A549 (cell line): ENCODE data around the gene ADK.

Experiments used
- BHLHE40 ChIP-seq: IDR thresholded peaks from 2 replicates; pipeline ENCODE4 v1.6.1; 2012; ENCODE audit warnings: low read depth, low read length, inconsistent platforms
- CBX8 ChIP-seq: fragments of 200-600 bp; sonication (generic); IDR thresholded peaks from 2 replicates; pipeline ENCODE4 v1.6.1; 2016
- CTCF ChIP-seq: fragments of >200 bp; sonication (Bioruptor Twin); formaldehyde crosslinking; IDR thresholded peaks from 3 replicates; pipeline ENCODE4 v1.5.1; 2016
- HOXA7 ChIP-seq: fragments of 250-450 bp; sonication (Bioruptor Pico); IDR thresholded peaks from 2 replicates; pipeline ENCODE4 v1.5.0; 2020; ENCODE audit warnings: mild to moderate bottlenecking, moderate library complexity
- PBX3 ChIP-seq: IDR thresholded peaks from 2 replicates; pipeline ENCODE4 v1.6.1; 2012
- PHF8 ChIP-seq: fragments of 200-600 bp; sonication (generic); IDR thresholded peaks from 2 replicates; pipeline ENCODE4 v1.6.1; 2016; ENCODE audit warnings: low read depth, mild to moderate bottlenecking, antibody characterized with exemption, moderate library complexity, borderline replicate concordance
- POLR2A ChIP-seq: IDR thresholded peaks from 2 replicates; pipeline ENCODE4 v1.6.1; 2012; ENCODE audit warnings: mild to moderate bottlenecking, low read length
- RCOR1 ChIP-seq: fragments of 150-350 bp; IDR thresholded peaks from 2 replicates; pipeline ENCODE4 v1.6.1; 2014; ENCODE audit warnings: antibody characterized with exemption, low read length, low read depth
- RFX5 ChIP-seq: fragments of 450-650 bp; IDR thresholded peaks from 2 replicates; pipeline ENCODE4 v1.7.1; 2014; ENCODE audit warnings: antibody characterized with exemption, mild to moderate bottlenecking, moderate library complexity
- TF ChIP-seq, protein P1 (sequence below): IDR thresholded peaks from 2 replicates; pipeline ENCODE4 v1.6.1; 2012
- TF ChIP-seq, protein P2 (sequence below): fragments of 450-650 bp; IDR thresholded peaks from 2 replicates; pipeline ENCODE4 v1.6.1; 2014; ENCODE audit warnings: antibody characterized with exemption
- TF ChIP-seq, protein P3 (sequence below): fragments of 150-350 bp; IDR thresholded peaks from 2 replicates; pipeline ENCODE4 v1.6.1; 2014; ENCODE audit warnings: low read depth, mild to moderate bottlenecking, low read length

DNA sequence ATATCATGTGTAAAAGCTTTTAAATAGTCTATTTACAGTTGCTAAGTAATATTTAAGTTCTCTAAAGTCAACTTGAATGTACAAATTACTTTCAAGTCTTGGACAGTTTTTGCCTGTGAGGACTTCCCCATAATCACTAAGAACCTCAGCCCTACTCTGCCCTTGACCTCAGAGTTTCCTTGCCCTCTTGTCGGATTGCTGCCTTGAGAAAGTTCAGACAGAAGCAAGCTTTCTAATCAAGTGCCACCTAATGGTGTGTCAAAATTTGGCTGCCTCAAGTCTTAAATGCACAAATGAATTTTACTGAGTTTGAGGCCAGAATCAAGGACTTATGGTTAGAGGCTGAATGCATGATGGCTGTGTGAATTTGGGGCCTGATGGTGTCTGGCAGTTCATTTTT is 587.0 kb downstream of the ADK start:
- TF ChIP-seq CTCF (no peak), PHF8 (no peak), BHLHE40 (no peak), POLR2A (no peak), RFX5 (no peak), RCOR1 (no peak), CBX8 (no peak), HOXA7 (CRISPR knock-in tag) (no peak), PBX3 (no peak)
- TF ChIP-seq, protein P1, sequence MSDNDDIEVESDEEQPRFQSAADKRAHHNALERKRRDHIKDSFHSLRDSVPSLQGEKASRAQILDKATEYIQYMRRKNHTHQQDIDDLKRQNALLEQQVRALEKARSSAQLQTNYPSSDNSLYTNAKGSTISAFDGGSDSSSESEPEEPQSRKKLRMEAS: no peak
- TF ChIP-seq, protein P2, sequence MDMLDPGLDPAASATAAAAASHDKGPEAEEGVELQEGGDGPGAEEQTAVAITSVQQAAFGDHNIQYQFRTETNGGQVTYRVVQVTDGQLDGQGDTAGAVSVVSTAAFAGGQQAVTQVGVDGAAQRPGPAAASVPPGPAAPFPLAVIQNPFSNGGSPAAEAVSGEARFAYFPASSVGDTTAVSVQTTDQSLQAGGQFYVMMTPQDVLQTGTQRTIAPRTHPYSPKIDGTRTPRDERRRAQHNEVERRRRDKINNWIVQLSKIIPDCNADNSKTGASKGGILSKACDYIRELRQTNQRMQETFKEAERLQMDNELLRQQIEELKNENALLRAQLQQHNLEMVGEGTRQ: no peak
- TF ChIP-seq, protein P3, sequence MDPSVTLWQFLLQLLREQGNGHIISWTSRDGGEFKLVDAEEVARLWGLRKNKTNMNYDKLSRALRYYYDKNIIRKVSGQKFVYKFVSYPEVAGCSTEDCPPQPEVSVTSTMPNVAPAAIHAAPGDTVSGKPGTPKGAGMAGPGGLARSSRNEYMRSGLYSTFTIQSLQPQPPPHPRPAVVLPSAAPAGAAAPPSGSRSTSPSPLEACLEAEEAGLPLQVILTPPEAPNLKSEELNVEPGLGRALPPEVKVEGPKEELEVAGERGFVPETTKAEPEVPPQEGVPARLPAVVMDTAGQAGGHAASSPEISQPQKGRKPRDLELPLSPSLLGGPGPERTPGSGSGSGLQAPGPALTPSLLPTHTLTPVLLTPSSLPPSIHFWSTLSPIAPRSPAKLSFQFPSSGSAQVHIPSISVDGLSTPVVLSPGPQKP: no peak
